HG03095 (cell line): Measurements from ENCODE around the gene SYNDIG1L.

Experiments used
- ATAC-seq: cut with Tn5 transposase; IDR thresholded peaks from one replicate; pipeline ENCODE4 v1.9.1; 2021; ENCODE audit warnings: moderate library complexity; ENCODE audit not compliant: unreplicated experiment

SYNDIG1L gene

GRCh38 chr14:74364271-74364880 is 61.6 kb downstream of the SYNDIG1L start:
- ATAC-seq: no peak

DNA sequence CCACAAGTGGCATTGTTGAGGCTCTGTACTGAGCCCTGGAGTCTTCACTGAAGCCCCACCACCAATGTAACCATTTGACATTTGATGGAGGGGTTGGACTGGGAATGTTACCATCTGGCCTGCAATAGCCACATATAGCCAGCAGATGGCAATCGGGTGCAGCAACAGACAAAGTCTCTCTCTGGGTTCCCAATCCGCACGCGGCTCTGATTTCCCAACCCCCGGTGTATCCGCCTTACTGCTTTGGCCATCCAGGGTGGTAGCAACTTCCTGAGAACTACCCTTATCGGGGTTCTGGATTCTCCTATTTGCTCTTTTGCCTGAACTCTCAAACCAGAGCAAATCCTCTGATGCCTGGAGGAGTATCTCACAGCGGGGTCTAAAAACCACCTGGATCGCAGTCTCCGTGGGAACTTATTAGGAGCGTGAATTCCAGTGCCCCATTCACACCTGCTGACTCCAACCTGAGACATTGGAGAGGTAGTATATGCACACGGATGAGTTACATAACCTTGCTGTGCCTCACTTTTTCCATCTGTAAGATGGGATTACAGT is 63.6 kb downstream of the SYNDIG1L start:
- ATAC-seq: no peak

DNA sequence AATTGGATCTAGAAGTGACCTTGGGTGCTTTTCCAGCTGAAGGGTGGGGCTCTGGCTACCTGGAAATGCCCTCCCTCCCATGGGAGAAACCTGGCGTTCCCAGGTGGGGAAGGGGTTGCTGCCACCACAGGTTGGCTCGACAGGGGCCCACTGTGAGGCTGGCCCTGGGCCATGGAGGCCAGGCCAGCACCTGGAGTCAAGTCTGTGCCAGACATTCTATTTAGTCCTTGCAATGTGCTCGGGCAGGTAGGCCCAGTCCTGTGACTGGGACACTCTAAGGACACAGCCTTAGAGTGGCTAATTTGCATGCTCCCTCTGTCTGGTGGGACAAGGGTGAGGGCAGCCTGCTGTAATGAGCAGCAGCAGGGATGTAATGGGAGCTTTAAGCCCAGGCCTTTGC is 65.8 kb downstream of the SYNDIG1L start:
- ATAC-seq: no peak

GRCh38 chr14:74358176-74358829 is 67.7 kb downstream of the SYNDIG1L start:
- ATAC-seq: no peak

- ATAC-seq: no peak
Observed at GRCh38 chr14:74357585-74357984, 68.4 kb downstream of the SYNDIG1L start.

- ATAC-seq: no peak
Observed at GRCh38 chr14:74356892-74357575, 69.0 kb downstream of the SYNDIG1L start.
